ENCODE measurements around the gene RHBDL2. TPM values are rescaled to one million over a fixed set of nuclear protein-coding genes. Genes with fewer than 3 reads are reported as not detected.
A peak's percentile ranks its signal among the peaks of the same experiment; 100 is the strongest.

The RHBDL2 gene
- total RNA-seq, 6 experiments from 2014 or later: 0.11 to 1.2 (median 0.51) TPM

- H3K9me3 Mint-ChIP-seq: no peaks in the 10 kb centered on the region
- peaks cover 12% of the 10 kb centered on the region for H3K4me1 Mint-ChIP-seq (ENCODE audit: low read depth)
- H3K36me3 Mint-ChIP-seq (ENCODE audit: low read depth): no peaks in the 10 kb centered on the region
- H3K27me3 Mint-ChIP-seq (ENCODE audit: insufficient read depth): no peaks in the 10 kb centered on the region
- TF ChIP-seq CTCF (IDR thresholded peaks at IDR 0.05): no peak
- peak overlapping the region; percentile 1; the same call in 1 of the 2 replicates for H3K27ac Mint-ChIP-seq
- peak; percentile 5 for DNase-seq
- H3K4me3 Mint-ChIP-seq: no peak overlapping the region
Observed at GRCh38 chr1:38953433-38953860, 11.8 kb upstream of the RHBDL2 start.

GRCh38 chr1:38950553-38950952 is 8.9 kb upstream of the RHBDL2 start:
- DNase-seq: no peak
- Mint-ChIP-seq H3K27me3 (ENCODE audit: insufficient read depth) (no peaks in the 10 kb centered on the region; the same call in 1 of the 2 replicates), H3K4me3 (no peak overlapping the region), H3K9me3 (peaks cover 7% of the 10 kb centered on the region), H3K27ac (no peak overlapping the region), H3K36me3 (ENCODE audit: low read depth) (peaks cover 4% of the 10 kb centered on the region; the same call in 1 of the 2 replicates), H3K4me1 (ENCODE audit: low read depth) (peaks cover 11% of the 10 kb centered on the region)
- TF ChIP-seq CTCF (IDR thresholded peaks at IDR 0.05): no peak

- peaks cover 4% of the 10 kb centered on the region; the same call in 1 of the 2 replicates for H3K36me3 Mint-ChIP-seq (ENCODE audit: low read depth)
- DNase-seq: no peak
- H3K27me3 Mint-ChIP-seq (ENCODE audit: insufficient read depth): peaks cover 4% of the 10 kb centered on the region
- H3K27ac Mint-ChIP-seq: no peak overlapping the region
- H3K4me1 Mint-ChIP-seq (ENCODE audit: low read depth): peaks cover 15% of the 10 kb centered on the region
- H3K9me3 Mint-ChIP-seq: peaks cover 7% of the 10 kb centered on the region
- TF ChIP-seq CTCF (IDR thresholded peaks at IDR 0.05): no peak
- H3K4me3 Mint-ChIP-seq: no peak overlapping the region
Observed at GRCh38 chr1:38944547-38944946, 2.9 kb upstream of the RHBDL2 start.

- Mint-ChIP-seq H3K4me1 (ENCODE audit: low read depth) (peaks cover 15% of the 10 kb centered on the region), H3K36me3 (ENCODE audit: low read depth) (peaks cover 4% of the 10 kb centered on the region; the same call in 1 of the 2 replicates), H3K27me3 (ENCODE audit: insufficient read depth) (peaks cover 4% of the 10 kb centered on the region), H3K4me3 (no peak overlapping the region), H3K27ac (no peak overlapping the region), H3K9me3 (peaks cover 7% of the 10 kb centered on the region)
- no peak for DNase-seq
- TF ChIP-seq CTCF (IDR thresholded peaks at IDR 0.05): no peak
Observed at GRCh38 chr1:38942664-38943428, 1.2 kb upstream of the RHBDL2 start.

- peaks cover 15% of the 10 kb centered on the region for H3K4me1 Mint-ChIP-seq (ENCODE audit: low read depth)
- peak overlapping the region; percentile 25; the same call in 1 of the 2 replicates for H3K27ac Mint-ChIP-seq
- H3K27me3 Mint-ChIP-seq (ENCODE audit: insufficient read depth): peaks cover 4% of the 10 kb centered on the region
- no peak for DNase-seq
- H3K36me3 Mint-ChIP-seq (ENCODE audit: low read depth): no peaks in the 10 kb centered on the region
- no peaks in the 10 kb centered on the region for H3K9me3 Mint-ChIP-seq
- no peak for TF ChIP-seq CTCF (IDR thresholded peaks at IDR 0.05)
- H3K4me3 Mint-ChIP-seq: peak overlapping the region; percentile 91
Observed at GRCh38 chr1:38941093-38941492, 537 bp downstream of the RHBDL2 start.

Measured in HFFc6 (cell line).